ENCODE data around the gene DSC2. TPM values are rescaled to one million over a fixed set of nuclear protein-coding genes. Genes with fewer than 3 reads are reported as not detected.

The DSC2 gene
- total RNA-seq, 2 donors from 2014 or later = 2.6 to 4.2 TPM

Other genes with a start within 250 kb of the DSC2 start
- gene DSC3, start 59.7 kb downstream of the DSC2 start, total RNA-seq = under 1 TPM; 0.32 to 0.43 TPM
- gene DSC1, start 60.4 kb upstream of the DSC2 start, total RNA-seq = not detected
- not detected for gene DSG1, start 215.7 kb upstream of the DSC2 start, total RNA-seq

Data from posterior vena cava (tissue), 2 donors.